ENCODE data around the gene ZFP14.

- no peak for TF ChIP-seq POLR2AphosphoS5 (IDR thresholded peaks at IDR 0.05; ENCODE audit: borderline replicate concordance, low read depth, low read length)
- TF ChIP-seq EZH2 (IDR thresholded peaks at IDR 0.05) = no peak
These were observed 5.3 kb downstream of the ZFP14 start for GRCh38 chr19:36373638-36374156.

Measured in SK-N-MC (cell line).